Peyer's patch (tissue), 4 donors: ENCODE measurements around the gene DPP4. TPM values are rescaled to one million over a fixed set of nuclear protein-coding genes. Genes with fewer than 3 reads are reported as not detected.
"Not testable (repeated sequence)": the region's sequence is repeated elsewhere in the genome, so short reads cannot be mapped to it uniquely, and the experiment has no call there.

ENCODE experiments used
- DNase-seq, 3 donors: peaks; one replicate each; pipeline ENCODE4 v3.0.0-alpha.2; 2017 to 2019
- H3K27ac ChIP-seq, 4 donors: fragments of 200-600 bp; sonication (generic); one replicate each; pipeline ENCODE4 v1.5.1; 2016 to 2019
- H3K27me3 ChIP-seq, 2 donors: fragments of 200-600 bp; sonication (generic); one replicate each; pipeline ENCODE4 v1.5.1; 2019
- H3K36me3 ChIP-seq, 3 donors: fragments of 200-600 bp; sonication (generic); one replicate each; pipeline ENCODE4 v1.5.1; 2016 to 2019
- H3K4me1 ChIP-seq, 4 donors: fragments of 200-600 bp; sonication (generic); one replicate each; pipeline ENCODE4 v1.5.1; 2016 to 2019
- H3K4me3 ChIP-seq, 4 donors: fragments of 200-600 bp; sonication (generic); 1 replicate in 3 of 4; 2 replicates in 1 of 4; pipeline ENCODE4 v1.5.1; 2016 to 2019; ENCODE audit warnings: mild to moderate bottlenecking in 1 of 4
- H3K9me3 ChIP-seq, 4 donors: fragments of 200-600 bp; sonication (generic); one replicate each; pipeline ENCODE4 v1.5.1; 2016 to 2019; ENCODE audit warnings: mild to moderate bottlenecking in 1 of 4
- POLR2A ChIP-seq, 2 donors: fragments of 450-650 bp; IDR thresholded peaks; one replicate each; pipeline ENCODE4 v1.5.1; 2017; ENCODE audit warnings: antibody characterized with exemption in 2 of 2, mild to moderate bottlenecking in 2 of 2, moderate library complexity in 2 of 2
- total RNA-seq, 4 donors: library from RNA; depleted of rRNA; stranded (reverse); fragments of >200 nt; gene quantifications; one replicate each; pipeline ENCODE4 v1.1.0, GENCODE V29; 2016
- TF ChIP-seq, protein P1 (sequence below), 6 experiments: fragments of 450-650 bp in 4 of 6; fragments of 200-600 bp in 2 of 6; sonication (generic) in 1 of 6; IDR thresholded peaks; one replicate each; pipeline ENCODE4 v1.5.1; 2017 to 2019; ENCODE audit warnings: antibody characterized with exemption in 6 of 6, mild to moderate bottlenecking in 3 of 6, moderate library complexity in 1 of 6

DPP4 gene
- total RNA-seq, 4 donors from 2014 or later, result 17.3 to 447 (median 178) TPM

DNA sequence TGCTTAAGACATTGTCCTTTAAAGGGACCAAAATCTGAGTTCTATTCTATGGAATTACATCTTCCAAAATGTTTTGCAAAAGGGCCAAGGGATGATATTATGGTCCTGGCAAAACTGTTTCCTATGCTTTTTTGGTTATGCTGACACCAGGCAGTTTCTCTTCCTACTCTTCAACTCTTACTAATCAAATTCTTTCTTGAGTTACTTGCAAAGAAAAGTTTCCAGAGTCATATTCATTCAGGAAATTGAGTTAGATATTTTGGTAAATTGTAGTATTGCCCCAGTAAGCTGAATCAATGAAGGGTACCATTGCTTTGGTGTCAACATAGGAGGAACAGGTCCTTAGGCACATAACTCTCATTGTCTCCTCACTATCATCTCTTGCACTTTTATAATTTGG is 118.8 kb downstream of the DPP4 start:
- DNase-seq, result no peak

GRCh38 chr2:161954103-161954502 is 119.9 kb downstream of the DPP4 start:
- Histone ChIP-seq H3K4me1 (no peaks in the 10 kb centered on the region), H3K9me3 (no peaks in the 10 kb centered on the region), H3K27me3 (no peaks in the 10 kb centered on the region), H3K36me3 (no peaks in the 10 kb centered on the region), H3K4me3 (no peak overlapping the region), H3K27ac (no peak overlapping the region)
- TF ChIP-seq, protein P1, sequence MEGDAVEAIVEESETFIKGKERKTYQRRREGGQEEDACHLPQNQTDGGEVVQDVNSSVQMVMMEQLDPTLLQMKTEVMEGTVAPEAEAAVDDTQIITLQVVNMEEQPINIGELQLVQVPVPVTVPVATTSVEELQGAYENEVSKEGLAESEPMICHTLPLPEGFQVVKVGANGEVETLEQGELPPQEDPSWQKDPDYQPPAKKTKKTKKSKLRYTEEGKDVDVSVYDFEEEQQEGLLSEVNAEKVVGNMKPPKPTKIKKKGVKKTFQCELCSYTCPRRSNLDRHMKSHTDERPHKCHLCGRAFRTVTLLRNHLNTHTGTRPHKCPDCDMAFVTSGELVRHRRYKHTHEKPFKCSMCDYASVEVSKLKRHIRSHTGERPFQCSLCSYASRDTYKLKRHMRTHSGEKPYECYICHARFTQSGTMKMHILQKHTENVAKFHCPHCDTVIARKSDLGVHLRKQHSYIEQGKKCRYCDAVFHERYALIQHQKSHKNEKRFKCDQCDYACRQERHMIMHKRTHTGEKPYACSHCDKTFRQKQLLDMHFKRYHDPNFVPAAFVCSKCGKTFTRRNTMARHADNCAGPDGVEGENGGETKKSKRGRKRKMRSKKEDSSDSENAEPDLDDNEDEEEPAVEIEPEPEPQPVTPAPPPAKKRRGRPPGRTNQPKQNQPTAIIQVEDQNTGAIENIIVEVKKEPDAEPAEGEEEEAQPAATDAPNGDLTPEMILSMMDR (IDR thresholded peaks at IDR 0.05), result no peak
- TF ChIP-seq POLR2A (IDR thresholded peaks at IDR 0.05), result no peak
- no peak for DNase-seq

More for the DNA sequence above, 118.8 kb downstream of the DPP4 start:
- H3K9me3 ChIP-seq, result no peaks in the 10 kb centered on the region
- no peak overlapping the region for H3K4me3 ChIP-seq
- H3K27me3 ChIP-seq, result no peaks in the 10 kb centered on the region
- H3K27ac ChIP-seq, result no peak overlapping the region
- TF ChIP-seq, protein P1 (IDR thresholded peaks at IDR 0.05), result no peak
- TF ChIP-seq POLR2A (IDR thresholded peaks at IDR 0.05), result no peak
- no peaks in the 10 kb centered on the region for H3K36me3 ChIP-seq
- no peaks in the 10 kb centered on the region for H3K4me1 ChIP-seq

GRCh38 chr2:161953367-161953766 is 120.6 kb downstream of the DPP4 start:
- not testable (repeated sequence) for H3K9me3 ChIP-seq, H3K27ac ChIP-seq, H3K27me3 ChIP-seq, H3K36me3 ChIP-seq, DNase-seq, H3K4me1 ChIP-seq, H3K4me3 ChIP-seq

GRCh38 chr2:161952783-161953191 is 121.2 kb downstream of the DPP4 start:
- no peaks in the 10 kb centered on the region for H3K27me3 ChIP-seq
- no peak for DNase-seq
- no peaks in the 10 kb centered on the region for H3K36me3 ChIP-seq
- TF ChIP-seq, protein P1 (IDR thresholded peaks at IDR 0.05), result no peak
- no peak for TF ChIP-seq POLR2A (IDR thresholded peaks at IDR 0.05)
- no peak overlapping the region for H3K4me3 ChIP-seq
- no peaks in the 10 kb centered on the region for H3K9me3 ChIP-seq
- no peaks in the 10 kb centered on the region for H3K4me1 ChIP-seq
- H3K27ac ChIP-seq, result no peak overlapping the region

DNA sequence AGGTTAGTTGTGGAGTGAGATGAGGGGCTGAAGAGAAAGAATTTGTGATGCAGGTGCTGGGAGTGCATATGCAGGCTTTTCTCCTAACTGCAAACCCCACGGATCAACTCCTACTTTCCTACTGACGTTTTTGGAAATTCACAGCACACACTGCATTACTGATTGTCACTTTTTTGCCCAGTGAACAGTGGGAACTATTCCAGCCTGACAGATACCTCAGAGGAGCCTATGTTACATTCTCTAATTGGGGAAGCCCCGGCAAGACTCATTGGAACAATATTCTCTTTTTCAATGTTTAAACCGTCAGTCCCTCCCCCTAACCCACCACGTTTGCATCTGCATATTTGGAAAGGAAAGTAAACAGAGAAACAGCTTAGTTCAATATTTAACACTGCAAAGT is 126.2 kb downstream of the DPP4 start:
- Histone ChIP-seq H3K36me3 (no peaks in the 10 kb centered on the region), H3K27ac (no peak overlapping the region), H3K4me1 (no peaks in the 10 kb centered on the region), H3K9me3 (no peaks in the 10 kb centered on the region), H3K4me3 (no peak overlapping the region), H3K27me3 (no peaks in the 10 kb centered on the region)
- no peak for DNase-seq
- TF ChIP-seq, protein P1 (IDR thresholded peaks at IDR 0.05), result no peak
- TF ChIP-seq POLR2A (IDR thresholded peaks at IDR 0.05), result no peak

DNA sequence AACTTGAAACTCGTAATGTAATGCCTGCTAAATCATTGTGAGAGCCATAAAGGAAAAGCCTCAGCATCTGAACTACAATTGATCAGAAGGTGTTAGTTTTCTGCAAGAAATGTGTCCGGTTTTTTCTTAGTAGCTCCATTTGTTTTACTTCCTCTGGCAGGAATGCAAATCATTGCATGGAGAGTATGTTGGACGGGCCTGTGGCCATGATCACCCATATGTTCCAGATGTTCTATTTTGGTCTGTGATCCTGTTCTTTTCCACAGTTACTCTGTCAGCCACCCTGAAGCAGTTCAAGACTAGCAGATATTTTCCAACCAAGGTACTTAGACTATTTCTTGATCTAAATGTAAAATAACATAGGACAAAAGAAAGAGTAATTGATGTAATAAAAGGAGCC is 126.6 kb downstream of the DPP4 start:
- Histone ChIP-seq H3K27ac (no peak overlapping the region), H3K27me3 (no peaks in the 10 kb centered on the region), H3K36me3 (no peaks in the 10 kb centered on the region), H3K4me1 (no peaks in the 10 kb centered on the region), H3K9me3 (no peaks in the 10 kb centered on the region), H3K4me3 (no peak overlapping the region)
- DNase-seq, result no peak
- TF ChIP-seq POLR2A (IDR thresholded peaks at IDR 0.05), result no peak
- TF ChIP-seq, protein P1 (IDR thresholded peaks at IDR 0.05), result no peak
